ENCODE measurements around the gene CACNA1C.
A peak's percentile ranks its signal among the peaks of the same experiment; 100 is the strongest.

The CACNA1C gene

DNA sequence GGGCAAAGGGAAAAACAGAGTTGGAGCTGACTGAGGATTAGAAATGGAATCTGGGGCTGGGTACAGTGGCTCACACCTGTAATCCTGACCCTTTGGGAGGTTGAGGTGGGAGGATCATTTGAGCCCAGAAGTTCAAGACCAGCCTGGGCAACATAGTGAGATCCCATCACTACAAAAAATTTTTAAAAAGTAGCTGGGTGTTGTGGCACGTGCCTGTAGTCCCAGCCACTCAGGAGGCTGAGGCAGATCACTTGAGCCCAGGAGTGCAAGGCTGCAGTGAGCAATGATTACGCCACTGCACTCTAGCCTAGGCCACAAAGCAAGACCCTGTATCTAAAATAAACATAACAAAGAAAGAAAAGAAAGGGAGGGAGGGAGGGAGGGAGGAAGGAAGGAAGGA, 33.7 kb upstream of the CACNA1C start:
- no peak overlapping the region for H3K4me3 ChIP-seq (ENCODE audit: low read depth, low read length)
- TF ChIP-seq, protein P1, sequence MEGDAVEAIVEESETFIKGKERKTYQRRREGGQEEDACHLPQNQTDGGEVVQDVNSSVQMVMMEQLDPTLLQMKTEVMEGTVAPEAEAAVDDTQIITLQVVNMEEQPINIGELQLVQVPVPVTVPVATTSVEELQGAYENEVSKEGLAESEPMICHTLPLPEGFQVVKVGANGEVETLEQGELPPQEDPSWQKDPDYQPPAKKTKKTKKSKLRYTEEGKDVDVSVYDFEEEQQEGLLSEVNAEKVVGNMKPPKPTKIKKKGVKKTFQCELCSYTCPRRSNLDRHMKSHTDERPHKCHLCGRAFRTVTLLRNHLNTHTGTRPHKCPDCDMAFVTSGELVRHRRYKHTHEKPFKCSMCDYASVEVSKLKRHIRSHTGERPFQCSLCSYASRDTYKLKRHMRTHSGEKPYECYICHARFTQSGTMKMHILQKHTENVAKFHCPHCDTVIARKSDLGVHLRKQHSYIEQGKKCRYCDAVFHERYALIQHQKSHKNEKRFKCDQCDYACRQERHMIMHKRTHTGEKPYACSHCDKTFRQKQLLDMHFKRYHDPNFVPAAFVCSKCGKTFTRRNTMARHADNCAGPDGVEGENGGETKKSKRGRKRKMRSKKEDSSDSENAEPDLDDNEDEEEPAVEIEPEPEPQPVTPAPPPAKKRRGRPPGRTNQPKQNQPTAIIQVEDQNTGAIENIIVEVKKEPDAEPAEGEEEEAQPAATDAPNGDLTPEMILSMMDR (conservative IDR thresholded peaks at IDR 0.05; ENCODE audit: low read depth, low read length), result no peak
- DNase-seq (ENCODE audit: low read depth), result no peak

DNA sequence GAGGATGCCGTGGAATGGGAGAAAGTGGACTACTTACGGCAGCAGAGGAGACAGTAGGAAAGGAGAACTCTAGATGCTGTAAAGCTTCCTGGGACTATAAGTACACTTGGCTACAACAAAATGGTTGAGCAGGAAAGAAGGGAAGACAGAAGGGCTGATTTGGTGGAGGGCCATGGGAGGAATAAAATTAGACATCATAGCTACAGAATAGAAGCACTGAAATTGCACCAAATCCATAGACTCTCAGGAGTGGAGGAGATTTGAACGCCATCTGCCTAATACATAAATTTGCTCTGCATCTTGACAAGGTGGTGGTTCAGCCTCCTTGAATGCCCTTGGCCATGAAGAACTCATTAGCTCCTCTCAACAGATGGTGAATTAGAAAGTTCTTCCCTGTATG, 32.3 kb upstream of the CACNA1C start:
- H3K4me3 ChIP-seq (ENCODE audit: low read depth, low read length), result no peak overlapping the region
- no peak for DNase-seq (ENCODE audit: low read depth)
- TF ChIP-seq, protein P1 (conservative IDR thresholded peaks at IDR 0.05; ENCODE audit: low read depth, low read length), result no peak

DNA sequence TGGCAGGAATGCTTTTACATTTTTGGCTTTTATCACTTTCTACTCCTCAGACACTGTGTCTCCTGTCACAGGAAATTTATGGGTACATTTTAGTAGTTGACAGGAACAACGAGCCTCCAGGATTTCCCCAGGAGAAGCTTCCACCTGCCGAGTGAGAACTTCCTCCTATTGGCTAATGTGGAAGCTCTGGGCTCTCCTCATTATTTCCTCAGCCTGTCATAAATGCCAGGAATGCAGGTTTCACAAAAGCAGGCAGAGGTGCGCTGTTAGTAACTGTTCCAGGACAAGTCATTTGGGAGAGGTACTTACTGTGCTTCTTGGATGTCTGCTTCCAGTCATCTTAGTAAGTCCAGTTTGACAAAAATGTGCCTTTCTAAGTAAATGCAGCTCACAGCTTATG, 29.4 kb upstream of the CACNA1C start:
- TF ChIP-seq, protein P1 (conservative IDR thresholded peaks at IDR 0.05; ENCODE audit: low read depth, low read length), result no peak
- no peak for DNase-seq (ENCODE audit: low read depth)
- H3K4me3 ChIP-seq (ENCODE audit: low read depth, low read length), result no peak overlapping the region

DNA sequence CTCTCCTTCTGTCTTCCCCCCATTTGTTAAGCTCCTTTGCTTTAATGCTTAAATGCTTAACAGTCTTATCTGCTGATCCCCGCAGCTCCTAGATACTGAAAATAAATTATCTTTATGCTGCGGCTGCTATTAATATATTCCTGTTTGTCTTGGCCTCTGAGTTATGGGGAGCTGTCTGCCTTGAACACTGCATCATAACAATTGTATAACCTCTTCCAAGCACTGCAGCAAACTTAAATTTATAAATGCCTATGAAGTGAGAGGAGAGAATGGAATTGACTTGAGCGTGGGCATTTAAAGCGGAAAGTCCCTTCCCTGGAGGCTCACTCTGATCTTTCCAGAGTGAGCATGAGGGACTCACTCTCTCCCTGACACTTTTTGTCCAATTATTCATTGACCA, 25.4 kb upstream of the CACNA1C start:
- no peak overlapping the region for H3K4me3 ChIP-seq (ENCODE audit: low read depth, low read length)
- peak; percentile 48 for DNase-seq (ENCODE audit: low read depth)
- TF ChIP-seq, protein P1 (conservative IDR thresholded peaks at IDR 0.05; ENCODE audit: low read depth, low read length), result no peak

DNA sequence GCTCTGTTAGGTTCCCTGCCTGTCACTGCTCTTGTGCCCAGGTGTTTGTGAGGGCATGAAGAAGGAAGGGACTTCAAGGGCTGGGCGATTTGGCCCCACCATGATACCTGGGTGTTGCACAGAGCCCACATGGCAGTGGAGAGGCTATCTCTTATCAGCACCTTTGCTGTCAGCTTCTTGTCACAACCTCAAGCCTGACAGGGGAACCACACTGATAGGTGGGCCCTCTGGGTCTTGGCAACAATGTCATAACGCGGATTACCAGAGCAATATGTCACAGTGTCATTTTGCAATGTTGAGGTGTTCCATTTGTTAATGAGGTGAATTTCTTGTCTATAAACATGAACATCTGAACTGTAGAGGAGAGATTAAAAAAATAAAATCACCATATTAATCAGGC, 22.9 kb upstream of the CACNA1C start:
- no peak overlapping the region for H3K4me3 ChIP-seq (ENCODE audit: low read depth, low read length)
- no peak for DNase-seq (ENCODE audit: low read depth)
- TF ChIP-seq, protein P1 (conservative IDR thresholded peaks at IDR 0.05; ENCODE audit: low read depth, low read length), result no peak

DNA sequence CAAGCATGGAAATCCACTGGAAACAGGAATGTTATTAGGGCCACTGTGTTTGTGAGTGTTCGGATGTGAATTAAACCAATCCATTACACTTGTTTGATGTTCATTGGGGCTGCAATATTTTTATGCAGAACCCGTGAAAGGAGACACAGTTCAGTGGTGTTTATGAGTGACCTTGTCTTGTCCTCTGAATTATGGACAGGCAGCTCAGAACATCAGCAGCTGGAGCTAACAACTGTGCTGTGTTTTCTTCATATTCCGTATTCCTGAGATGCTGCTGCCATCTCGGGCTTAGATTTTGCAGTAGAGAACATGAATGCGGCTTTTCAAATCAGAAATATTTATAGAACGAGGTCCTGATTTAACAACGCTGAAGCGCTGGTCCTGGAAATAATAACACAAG, 20.3 kb upstream of the CACNA1C start:
- TF ChIP-seq, protein P1 (conservative IDR thresholded peaks at IDR 0.05; ENCODE audit: low read depth, low read length), result no peak
- H3K4me3 ChIP-seq (ENCODE audit: low read depth, low read length), result no peak overlapping the region
- DNase-seq (ENCODE audit: low read depth), result no peak

DNA sequence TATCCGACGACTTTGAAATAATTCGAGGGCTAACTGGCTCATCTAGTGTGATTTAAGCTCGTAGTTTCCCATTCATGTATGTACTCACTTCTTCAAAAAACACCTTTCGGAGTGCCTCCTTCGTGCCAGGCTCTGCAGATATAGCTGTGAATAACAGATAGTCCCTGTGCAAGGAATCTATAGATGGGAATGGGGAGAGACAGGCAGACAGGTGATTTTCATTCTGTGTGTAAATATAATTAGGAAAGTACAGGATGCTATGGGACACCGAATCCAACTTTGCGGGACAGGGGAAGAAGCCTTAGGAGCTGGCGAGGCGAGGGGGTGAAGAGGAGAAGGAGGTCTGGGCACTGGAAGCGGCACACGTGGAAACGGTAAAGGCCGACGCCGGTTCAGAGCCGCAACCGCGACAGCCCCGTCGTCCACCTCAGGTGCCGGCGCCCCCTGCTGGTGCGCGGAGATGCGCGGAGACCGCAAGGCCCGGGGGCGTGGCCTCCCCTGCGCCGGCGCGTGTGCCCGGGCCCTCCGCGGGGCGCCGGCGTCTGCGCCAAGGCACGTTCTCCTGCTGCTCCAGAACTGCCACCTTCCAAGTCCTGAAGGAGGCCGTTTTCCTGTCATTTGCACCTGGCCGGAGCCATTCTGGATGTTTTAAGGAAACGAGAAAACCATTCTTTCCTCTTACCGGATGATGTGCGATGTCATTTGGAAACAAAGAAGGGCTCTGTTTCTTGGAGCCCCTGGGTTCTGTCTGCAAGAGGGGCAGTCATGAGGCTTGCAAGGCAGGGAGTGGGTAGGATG, 18.0 kb upstream of the CACNA1C start:
- peak overlapping the region; percentile 32 for H3K4me3 ChIP-seq (ENCODE audit: low read depth, low read length)
- peak; percentile 78 for DNase-seq (ENCODE audit: low read depth)
- TF ChIP-seq, protein P1 (conservative IDR thresholded peaks at IDR 0.05; ENCODE audit: low read depth, low read length), result peak; percentile 69

All from choroid plexus epithelial cell (primary cell).